Right lobe of liver (tissue), 6 donors: ENCODE measurements around the gene CIC. TPM values are rescaled to one million over a fixed set of nuclear protein-coding genes. Genes with fewer than 3 reads are reported as not detected.

Source experiments
- ATAC-seq, 4 donors: fragments of 200-7000 bp; cut with Tn5 transposase; one replicate each; pipeline ENCODE4 v1.9.1; 2020; ENCODE audit warnings: mild to moderate bottlenecking in 4 of 4, moderate library complexity in 4 of 4
- DNase-seq, 3 donors: peaks; one replicate each; pipeline ENCODE4 v3.0.0-alpha.2; 2020
- H3K27ac ChIP-seq, 3 donors: fragments of 200-600 bp; one replicate each; pipeline ENCODE4 v1.8.0; 2022
- H3K27me3 ChIP-seq, 2 donors: fragments of 200-600 bp; one replicate each; pipeline ENCODE4 v1.8.0; 2022
- H3K36me3 ChIP-seq, 4 donors: fragments of 200-600 bp; sonication (generic) in 1 of 4; one replicate each; pipeline versions ENCODE4 v1.5.1 to v1.8.0; 2017 to 2022; ENCODE audit warnings: control low read depth in 1 of 4
- H3K4me1 ChIP-seq, 4 donors: fragments of 200-600 bp; sonication (generic) in 1 of 4; one replicate each; pipeline versions ENCODE4 v1.5.1 to v1.8.0; 2017 to 2022; ENCODE audit warnings: control low read depth in 1 of 4
- H3K4me3 ChIP-seq, 3 donors: fragments of 200-600 bp; one replicate each; pipeline ENCODE4 v1.8.0; 2022
- H3K9me3 ChIP-seq, 4 donors: fragments of 200-600 bp; sonication (generic) in 1 of 4; one replicate each; pipeline versions ENCODE4 v1.5.1 to v1.8.0; 2017 to 2022; ENCODE audit warnings: control low read depth in 1 of 4
- CTCF ChIP-seq, 4 donors: fragments of 200-600 bp in 3 of 4; fragments of 450-650 bp in 1 of 4; IDR thresholded peaks; one replicate each; pipeline versions ENCODE4 v1.5.1 to v1.8.0; 2016 to 2022; ENCODE audit warnings: antibody characterized with exemption in 4 of 4, mild to moderate bottlenecking in 2 of 4
- POLR2A ChIP-seq: fragments of 450-650 bp; IDR thresholded peaks from one replicate; pipeline ENCODE4 v1.6.1; 2017; ENCODE audit warnings: antibody characterized with exemption, mild to moderate bottlenecking
- WGBS: methylation state at CpG from one replicate; pipeline ENCODE4 v1.1.6; 2018; ENCODE audit warnings: low coverage, low lambda C conversion rate; ENCODE audit not compliant: insufficient coverage; ENCODE audit errors: missing lambda C conversion rate; 5-methylcytosine and 5-hydroxymethylcytosine counted together
- intact Hi-C, 2 donors: fragments of 100-400 bp; cut with DNase I; formaldehyde crosslinking; loops; one replicate each; pipeline versions ENCODE4 v1.11.2 to v1.14.1; 2022
- total RNA-seq, 6 experiments: library from RNA; depleted of rRNA in 2 of 6; stranded (reverse); fragments of >200 nt in 2 of 6; fragmentation: NEBNext Ultra II Directional in 3 of 6; extraction: Animal tissue kit (Norgen Biotek cat#: 25700) in 3 of 6; gene quantifications; one replicate each; pipeline versions ENCODE4 v1.1.0 to v1.2.4, GENCODE V29; 2016 to 2023
- donor health status: DM: no; HTN: yes; CAD: no.
- donor health status: DM: no; HTN: no; CAD: no.
- donor health status: DM: no; HTN: no; CAD: no.
- donor health status: DM: no; HTN: yes; CAD: no.
- donor health status: DM: no; HTN: yes; CAD: no.

CIC gene
- total RNA-seq, 6 experiments from 2014 or later = 19.9 to 53.6 (median 35.2) TPM

DNA sequence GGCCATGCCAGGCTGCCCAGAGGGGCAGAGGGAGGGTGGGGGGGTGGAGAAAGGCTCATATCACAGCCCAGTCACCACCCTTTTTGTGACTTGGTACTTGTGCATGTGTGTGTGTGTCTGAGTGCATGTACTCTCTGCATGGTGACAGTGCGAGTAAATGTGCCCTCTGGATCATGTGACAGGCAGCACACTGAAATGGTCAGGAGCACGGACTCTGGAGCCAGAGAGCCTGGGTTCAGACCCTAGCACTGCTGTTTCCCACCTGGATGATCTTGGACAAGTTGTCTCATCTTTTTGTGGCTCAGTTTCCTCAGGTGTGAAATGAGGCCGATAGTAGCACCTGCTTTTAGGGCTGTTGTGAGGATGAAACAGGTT, 2.0 kb downstream of the CIC start:
- peak overlapping the region; percentile 88 to 98 (median 89) for H3K27ac ChIP-seq
- H3K4me1 ChIP-seq = peaks cover 0 to 16% (median 4%) of the 10 kb centered on the region in 4 donors
- TF ChIP-seq POLR2A = no peak
- WGBS = 19% methylated on average over 3 of the region's 3 CpGs
- peak overlapping the region; percentile 56 to 62 (median 60) for H3K4me3 ChIP-seq
- peak in 2 of 4 donors; percentile 1 for ATAC-seq
- H3K36me3 ChIP-seq = peaks cover 0 to 25% (median 8%) of the 10 kb centered on the region in 4 donors
- intact Hi-C loops = no loop called here
- H3K9me3 ChIP-seq = no peaks in the 10 kb centered on the region
- no peaks in the 10 kb centered on the region for H3K27me3 ChIP-seq
- DNase-seq = peak in 2 of 3 donors; percentile 36 to 62

DNA sequence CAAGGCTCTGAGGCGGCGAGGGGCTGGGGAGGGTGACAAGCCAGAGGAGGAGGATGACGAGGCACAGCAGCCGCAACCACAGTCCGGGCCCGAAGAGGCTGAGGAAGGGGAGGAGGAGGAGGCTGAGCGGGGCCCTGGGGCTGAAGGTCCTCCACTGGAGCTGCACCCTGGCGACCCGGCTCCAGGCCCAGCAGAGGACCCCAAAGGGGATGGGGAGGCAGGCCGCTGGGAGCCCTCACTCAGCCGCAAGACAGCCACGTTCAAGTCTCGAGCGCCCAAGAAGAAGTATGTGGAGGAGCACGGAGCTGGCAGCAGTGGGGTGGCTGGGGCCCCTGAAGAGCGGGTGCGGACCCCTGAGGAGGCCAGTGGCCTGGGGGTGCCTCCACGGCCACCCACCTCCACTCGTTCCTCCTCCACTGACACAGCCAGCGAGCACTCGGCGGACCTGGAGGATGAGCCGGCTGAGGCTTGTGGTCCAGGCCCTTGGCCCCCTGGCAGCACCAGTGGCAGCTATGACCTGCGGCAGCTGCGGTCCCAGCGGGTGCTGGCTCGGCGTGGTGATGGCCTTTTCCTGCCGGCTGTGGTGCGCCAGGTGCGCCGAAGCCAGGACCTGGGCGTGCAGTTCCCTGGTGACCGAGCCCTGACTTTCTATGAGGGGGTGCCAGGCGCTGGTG, 2.9 kb downstream of the CIC start:
- Histone ChIP-seq H3K9me3 (no peaks in the 10 kb centered on the region), H3K36me3 (peaks cover 0 to 25% (median 8%) of the 10 kb centered on the region in 4 donors), H3K27ac (peak overlapping the region in 2 of 3 donors; percentile 89 to 98), H3K4me1 (peaks cover 0 to 16% (median 4%) of the 10 kb centered on the region in 4 donors), H3K27me3 (no peaks in the 10 kb centered on the region), H3K4me3 (no peak overlapping the region)
- ATAC-seq = no peak
- intact Hi-C loops = no loop called here
- peak in 2 of 3 donors; percentile 34 to 59 for DNase-seq
- no peak for TF ChIP-seq POLR2A
- TF ChIP-seq CTCF (IDR thresholded peaks at IDR 0.05) = no peak
- 83% methylated on average over 8 of the region's 35 CpGs for WGBS

DNA sequence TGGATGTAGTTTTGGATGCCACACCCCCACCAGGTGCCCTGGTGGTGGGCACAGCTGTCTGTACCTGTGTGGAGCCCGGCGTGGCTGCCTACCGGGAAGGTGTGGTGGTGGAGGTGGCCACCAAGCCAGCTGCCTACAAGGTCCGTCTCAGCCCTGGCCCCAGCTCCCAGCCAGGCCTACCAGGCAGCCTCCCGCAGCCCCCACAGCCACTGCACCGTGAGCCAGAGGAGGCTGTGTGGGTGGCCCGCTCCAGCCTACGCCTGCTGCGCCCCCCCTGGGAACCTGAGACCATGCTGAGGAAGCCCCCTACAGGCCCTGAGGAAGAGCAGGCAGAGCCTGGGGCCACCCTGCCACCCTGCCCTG, 3.5 kb downstream of the CIC start:
- Histone ChIP-seq H3K4me3 (no peak overlapping the region), H3K27me3 (no peaks in the 10 kb centered on the region), H3K4me1 (peaks cover 0 to 19% (median 5%) of the 10 kb centered on the region in 4 donors), H3K27ac (no peak overlapping the region), H3K36me3 (peaks cover 0 to 25% (median 8%) of the 10 kb centered on the region in 4 donors), H3K9me3 (no peaks in the 10 kb centered on the region)
- ATAC-seq (no peak), DNase-seq (no peak)
- intact Hi-C loops = no loop called here
- no CpG with 5 or more reads among the region's 9 CpGs for WGBS
- TF ChIP-seq POLR2A (no peak), CTCF (IDR thresholded peaks at IDR 0.05) (no peak)

- intact Hi-C loops = no loop called here
- DNase-seq = no peak
- peaks cover 0 to 24% (median 6%) of the 10 kb centered on the region in 4 donors for H3K4me1 ChIP-seq
- no peak overlapping the region for H3K4me3 ChIP-seq
- no peak for ATAC-seq
- 93% methylated on average over 3 of the region's 23 CpGs for WGBS
- no peaks in the 10 kb centered on the region for H3K9me3 ChIP-seq
- TF ChIP-seq POLR2A (no peak), CTCF (IDR thresholded peaks at IDR 0.05) (no peak)
- no peaks in the 10 kb centered on the region for H3K27me3 ChIP-seq
- H3K27ac ChIP-seq = no peak overlapping the region
- H3K36me3 ChIP-seq = peaks cover 0 to 25% (median 8%) of the 10 kb centered on the region in 4 donors
These were observed 3.9 kb downstream of the CIC start for GRCh38 chr19:42272989-42273406.

- DNase-seq (no peak), ATAC-seq (no peak)
- Histone ChIP-seq H3K27ac (no peak overlapping the region), H3K27me3 (no peaks in the 10 kb centered on the region), H3K4me3 (no peak overlapping the region), H3K36me3 (peaks cover 0 to 25% (median 8%) of the 10 kb centered on the region in 4 donors), H3K9me3 (no peaks in the 10 kb centered on the region), H3K4me1 (peaks cover 0 to 28% (median 8%) of the 10 kb centered on the region in 4 donors)
- 94% methylated on average over 16 of the region's 43 CpGs for WGBS
- intact Hi-C loops = no loop called here
- TF ChIP-seq POLR2A (no peak), CTCF (IDR thresholded peaks at IDR 0.05) (no peak)
These were observed 4.5 kb downstream of the CIC start for GRCh38 chr19:42273407-42274064.
